ENCODE measurements around the gene EPHA4.
"Not testable (repeated sequence)": the region's sequence is repeated elsewhere in the genome, so short reads cannot be mapped to it uniquely, and the experiment has no call there.

Gene EPHA4

DNA sequence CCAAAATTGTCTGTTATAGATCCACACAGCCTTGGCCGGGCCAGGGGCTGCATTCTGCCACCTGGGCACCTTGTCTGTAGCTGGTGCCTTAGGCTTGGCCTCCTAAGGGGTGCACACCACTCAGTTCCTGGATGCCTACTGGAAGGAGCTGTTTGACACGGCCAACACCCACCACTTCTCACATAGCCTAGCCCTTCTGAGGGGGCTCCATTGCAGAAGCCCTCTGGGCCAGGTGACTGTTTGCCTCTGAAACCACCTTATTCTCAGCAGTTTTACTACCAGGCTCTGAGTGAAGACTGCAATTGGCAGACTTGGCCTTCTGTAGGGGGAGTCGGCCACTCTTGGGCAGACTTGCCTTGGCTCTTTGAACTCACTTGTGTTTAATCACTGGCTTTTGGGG, 39.5 kb downstream of the EPHA4 start:
- DNase-seq = no peak

DNA sequence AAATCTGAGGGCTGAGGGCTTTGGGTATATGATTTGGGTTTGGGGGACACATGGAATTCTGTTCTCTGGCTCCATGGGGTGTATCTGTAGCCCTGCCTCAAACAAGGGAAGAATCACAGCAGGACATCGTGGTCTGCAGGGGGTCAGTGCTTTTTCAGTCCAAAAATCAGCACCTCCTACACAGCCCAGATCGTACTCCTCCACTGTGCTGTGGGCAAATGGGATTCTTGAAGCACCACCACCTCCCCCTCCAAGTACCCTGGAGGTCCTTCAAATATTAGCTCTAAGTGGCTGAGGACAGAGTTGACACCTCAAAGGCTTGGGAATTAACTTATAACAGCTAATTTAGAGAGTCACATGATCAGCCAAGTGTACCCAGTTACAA, 41.5 kb downstream of the EPHA4 start:
- DNase-seq = no peak

DNA sequence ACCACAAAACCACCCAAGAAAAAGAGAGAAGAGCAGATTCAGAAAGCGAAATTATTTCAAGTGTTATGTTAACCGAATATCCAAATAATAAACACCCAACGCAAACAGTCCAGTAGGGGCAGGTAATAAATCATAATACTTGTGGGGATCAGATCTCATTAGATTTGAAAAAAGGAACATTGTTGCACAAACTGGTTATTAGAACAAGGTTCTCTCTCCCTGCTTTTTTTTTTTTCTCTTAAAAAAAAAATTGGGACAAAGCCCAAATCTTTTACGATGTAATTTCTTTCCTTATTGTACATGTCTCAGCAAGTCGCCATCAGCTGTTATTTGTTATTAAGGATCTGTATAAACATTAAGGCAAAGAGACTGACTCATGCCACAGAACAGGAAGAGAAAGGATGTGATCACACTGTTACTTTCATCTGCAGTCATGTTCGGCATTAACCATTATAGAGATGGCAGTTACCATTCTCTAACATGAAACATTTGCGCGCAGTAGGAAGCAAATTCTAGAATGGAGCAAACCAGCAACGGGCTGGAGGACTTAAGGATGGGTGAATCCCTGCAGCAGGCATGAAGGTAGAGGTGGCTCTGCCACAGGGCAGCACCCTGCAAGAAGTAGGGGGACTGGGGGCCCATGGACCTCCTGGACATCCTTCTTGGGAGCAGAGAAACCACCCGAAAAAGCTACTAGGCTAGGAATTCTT, 42.0 kb downstream of the EPHA4 start:
- no peak for DNase-seq

DNA sequence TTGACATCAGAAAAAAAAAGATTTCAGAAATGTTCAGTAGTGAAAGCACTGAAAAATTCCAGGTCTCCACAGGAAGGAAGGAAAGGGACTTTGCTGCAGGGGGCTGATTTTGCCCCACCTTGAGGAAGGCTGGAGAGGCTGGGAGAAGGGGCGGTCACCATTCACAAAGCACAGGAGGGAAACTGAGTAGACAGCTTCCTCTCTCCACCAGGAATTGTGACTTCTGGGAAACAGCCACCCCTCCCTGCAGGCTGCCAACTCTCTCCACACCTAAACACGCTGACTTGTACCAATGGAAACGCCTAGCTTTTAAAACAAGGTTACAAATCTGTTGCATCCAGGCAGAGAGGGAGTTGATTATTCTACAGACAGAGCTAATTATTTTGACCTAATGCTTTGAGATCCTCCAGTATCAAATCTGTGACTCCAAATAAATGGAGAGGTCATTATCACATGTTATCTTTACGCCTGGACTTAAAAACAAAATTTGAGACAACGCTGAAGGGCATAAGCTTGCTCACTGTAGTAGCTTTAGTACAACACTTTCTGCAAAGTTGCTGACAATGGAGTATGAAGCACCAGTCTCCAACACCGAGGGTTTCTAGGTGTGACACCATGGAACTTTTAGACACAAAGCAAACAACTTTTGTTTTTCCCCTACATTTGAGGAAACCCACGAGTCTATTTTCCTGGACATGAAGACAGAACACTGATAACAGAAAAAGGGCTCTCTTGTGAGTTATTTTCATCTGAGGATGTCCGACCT, 42.7 kb downstream of the EPHA4 start:
- DNase-seq = no peak

DNA sequence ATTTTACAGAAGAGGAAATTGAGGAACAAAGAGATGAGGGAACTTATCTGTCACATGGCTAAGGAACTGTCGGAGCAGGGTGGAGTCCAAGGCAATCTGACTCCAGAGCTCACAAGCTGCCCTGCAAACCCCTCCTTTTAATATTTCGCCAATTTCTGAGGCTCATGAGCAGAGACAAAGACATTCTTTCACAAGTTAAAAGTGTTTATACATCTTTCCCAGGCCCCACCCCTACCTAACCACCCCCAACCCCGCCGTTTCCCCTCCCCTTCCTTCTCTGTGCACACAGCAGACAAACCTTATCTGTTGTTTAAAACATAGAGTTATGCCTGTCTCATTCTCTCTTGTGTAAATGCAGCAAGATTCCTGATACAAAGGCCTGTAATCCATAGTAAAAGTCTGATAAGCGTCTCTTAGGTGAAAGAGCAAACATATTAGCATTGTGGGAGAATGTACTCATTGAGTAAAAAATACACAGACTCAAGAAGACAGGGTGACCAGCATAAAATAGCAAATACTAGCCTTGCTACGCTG, 44.3 kb downstream of the EPHA4 start:
- peak in 1 of 4 experiments; percentile 12 for DNase-seq

DNA sequence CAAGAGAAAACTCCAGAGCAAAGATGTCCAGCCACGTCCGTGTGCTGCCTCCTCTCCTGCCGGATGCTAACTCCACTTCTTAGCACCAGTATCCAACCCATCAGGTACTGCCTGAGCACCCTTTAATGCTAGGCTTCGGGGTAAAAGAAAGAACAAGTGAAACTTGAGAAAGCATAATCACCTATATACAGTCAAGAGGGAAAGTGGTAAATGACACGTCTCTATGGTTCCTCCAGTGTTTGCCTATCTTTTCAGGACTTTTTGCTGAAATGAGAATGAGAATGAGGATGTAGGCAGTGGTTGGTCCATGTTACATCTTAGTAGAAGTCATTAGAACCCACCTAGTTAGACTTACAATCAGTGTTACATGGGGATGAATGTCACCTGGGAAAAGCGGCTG, 47.9 kb downstream of the EPHA4 start:
- DNase-seq = no peak

DNA sequence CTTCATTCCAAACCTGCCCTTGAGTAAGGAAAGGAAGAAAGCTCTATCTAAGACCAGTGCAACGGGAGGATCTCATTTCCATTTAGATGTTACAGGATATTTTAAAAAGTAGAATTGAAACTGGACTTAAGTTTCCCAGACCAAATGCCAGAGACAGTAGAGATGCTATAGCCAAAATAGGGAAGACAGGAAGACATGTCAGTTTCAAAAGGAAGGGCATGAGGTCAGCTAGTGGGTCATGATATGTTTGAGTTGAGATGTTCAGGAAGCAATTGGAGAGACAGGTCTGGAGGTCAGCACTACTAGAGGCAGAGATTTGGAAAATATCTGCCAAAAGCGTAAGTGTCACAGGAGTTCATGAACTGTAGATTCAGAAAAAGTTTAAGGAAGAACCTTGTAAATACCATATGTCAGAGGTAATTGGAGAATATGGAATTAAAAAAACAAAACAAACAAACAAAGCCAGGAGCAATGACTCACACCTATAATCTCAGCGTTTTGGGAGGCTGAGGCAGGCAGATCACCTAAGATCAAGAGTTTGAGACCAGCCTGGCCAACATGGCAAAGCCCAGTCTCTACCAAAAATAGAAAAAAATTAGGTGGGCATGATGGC, 50.8 kb downstream of the EPHA4 start:
- no peak for DNase-seq

- no peak for DNase-seq
Observed at GRCh38 chr2:221518935-221519625, 53.0 kb downstream of the EPHA4 start.

DNA sequence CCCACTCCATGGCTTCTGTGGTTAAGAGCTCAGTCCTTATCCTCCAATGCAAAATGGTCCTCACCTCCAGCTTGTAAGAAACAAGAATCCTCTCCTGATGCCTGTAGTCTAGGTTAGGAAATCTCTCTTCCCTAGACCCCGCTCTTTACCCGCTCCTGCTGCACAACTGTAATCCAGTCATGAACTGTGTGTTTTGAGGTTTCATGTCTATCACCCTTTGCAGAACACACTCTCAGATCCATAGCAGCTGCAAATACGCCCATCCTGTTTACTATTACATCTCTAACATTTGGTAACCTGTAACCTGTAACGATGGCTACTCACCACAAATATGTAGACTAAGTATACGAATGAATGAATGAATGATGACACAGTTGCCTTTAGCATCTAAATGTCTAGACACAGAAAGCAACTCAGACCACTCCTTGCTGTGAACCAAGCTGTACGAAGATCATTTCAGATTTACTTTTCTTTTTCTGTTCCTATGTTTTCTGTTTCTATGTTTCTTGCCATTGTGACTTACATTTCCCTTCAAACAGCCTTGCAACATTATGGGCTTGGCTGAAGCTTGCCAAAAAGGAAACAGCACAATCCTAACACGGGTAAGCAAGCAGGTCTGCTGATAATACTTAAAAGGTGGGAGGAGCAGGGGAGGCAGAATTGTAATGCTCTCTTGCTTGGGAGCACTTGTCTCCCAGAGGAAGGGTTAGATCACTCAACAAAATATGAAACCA, 53.7 kb downstream of the EPHA4 start:
- DNase-seq = peak in 1 of 4 experiments; percentile 4

DNA sequence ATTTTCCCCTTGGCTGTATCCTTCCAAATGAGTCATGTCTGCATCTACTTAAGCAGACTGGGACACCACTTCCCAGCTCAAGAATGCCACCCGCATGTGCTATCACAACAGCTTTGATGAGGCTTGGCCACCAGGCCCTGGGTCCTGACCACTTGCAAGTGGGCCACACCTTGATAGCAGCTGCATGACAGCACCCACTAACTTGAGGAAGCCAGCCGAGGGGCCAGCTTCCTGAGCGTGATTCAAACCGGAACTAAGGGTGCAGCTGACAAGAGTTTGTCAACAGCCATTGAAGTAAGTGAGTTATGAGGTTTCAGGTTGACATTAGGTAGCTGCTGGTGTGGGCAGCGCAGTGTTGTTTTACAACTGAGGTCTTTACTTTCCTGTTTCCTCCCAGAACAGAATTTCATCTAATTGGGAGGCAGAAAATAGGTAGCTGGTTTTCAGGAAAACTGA, 54.4 kb downstream of the EPHA4 start:
- DNase-seq = peak; percentile 2 to 57 (median 32)

DNA sequence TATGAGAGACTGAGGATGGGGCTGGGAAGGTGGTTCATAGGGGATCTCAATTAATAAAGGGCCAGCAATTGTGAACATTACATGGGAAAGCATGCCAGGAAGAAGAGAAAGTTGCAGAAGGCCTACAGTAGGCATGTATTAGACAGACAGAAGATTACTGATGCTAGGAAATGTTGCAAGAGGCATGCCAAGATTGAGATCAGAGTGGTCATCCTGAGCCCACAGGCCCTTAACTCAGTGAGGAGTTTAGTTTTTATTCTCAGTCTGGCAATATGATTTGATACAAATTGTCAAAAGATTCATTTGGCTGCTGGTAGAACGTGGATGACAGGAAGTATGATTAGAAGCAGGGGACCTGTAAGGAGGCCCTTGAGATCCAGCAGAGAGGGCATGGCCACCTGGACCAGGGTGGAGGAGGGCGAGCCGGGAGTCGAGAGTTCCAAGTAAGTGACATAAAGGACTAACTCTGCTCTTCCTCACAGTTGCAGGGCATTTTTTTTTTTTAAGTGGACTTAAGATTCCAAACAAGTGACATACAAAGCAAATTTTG, 54.9 kb downstream of the EPHA4 start:
- DNase-seq = no peak

GRCh38 chr2:221515864-221516263, 56.2 kb downstream of the EPHA4 start:
- no peak for DNase-seq

- no peak for DNase-seq
Observed at GRCh38 chr2:221514305-221515040, 57.6 kb downstream of the EPHA4 start.

DNA sequence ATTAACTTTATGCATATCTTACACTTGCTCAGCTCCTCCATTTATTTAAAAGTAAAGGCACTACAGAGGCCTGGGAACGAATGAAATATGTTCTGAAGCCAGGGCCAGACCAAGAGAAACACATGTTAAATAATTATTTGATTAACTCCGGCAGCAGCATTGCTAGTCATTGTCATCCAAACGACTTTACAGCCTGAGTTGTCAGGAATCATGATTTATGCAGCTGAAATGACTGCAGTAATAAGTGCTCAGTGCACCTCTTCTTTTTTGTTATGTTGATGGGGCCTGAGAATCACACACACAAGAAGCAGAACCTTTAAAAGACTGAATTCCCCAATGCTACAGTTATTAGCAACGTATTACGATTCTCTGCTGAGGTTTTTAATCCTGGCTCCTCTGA, 58.9 kb downstream of the EPHA4 start:
- no peak for DNase-seq

DNA sequence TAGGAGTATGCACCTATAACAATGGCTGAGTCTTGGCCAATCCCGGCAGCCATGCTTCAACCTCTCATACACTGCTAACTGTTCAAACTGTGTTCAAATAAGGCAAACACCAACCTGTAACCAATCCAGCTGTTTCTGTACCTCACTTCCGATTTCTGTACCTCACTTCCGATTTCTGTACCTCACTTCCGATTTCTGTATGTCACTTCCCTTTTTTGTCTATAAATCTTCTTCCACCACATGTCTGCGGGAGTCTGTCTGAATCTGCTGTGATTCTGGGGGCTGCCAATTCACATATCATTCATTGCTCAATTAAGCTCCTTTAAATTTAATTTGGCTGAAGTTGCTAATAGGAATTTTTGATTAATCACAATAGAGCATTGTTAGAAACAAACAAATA, 60.8 kb downstream of the EPHA4 start:
- not testable (repeated sequence) for DNase-seq

DNA sequence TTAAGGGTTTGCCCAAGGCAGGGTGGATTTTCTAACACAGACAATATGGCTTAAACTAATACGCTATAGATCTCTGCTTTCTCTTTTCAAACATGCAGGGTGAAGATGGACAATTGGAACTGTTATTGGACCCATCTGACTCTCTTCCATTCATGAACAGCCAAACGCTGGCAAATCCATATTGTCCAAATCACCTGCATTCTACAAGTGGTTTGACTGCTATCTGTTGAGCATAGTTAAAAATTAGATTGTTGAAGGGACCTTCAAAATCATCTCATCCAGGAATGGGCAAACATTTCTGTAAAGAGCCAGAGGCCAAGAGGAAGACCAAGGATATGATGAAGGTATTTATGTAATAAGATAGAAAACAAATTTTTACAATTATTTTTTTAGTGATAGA, 65.6 kb downstream of the EPHA4 start:
- DNase-seq = no peak

DNA sequence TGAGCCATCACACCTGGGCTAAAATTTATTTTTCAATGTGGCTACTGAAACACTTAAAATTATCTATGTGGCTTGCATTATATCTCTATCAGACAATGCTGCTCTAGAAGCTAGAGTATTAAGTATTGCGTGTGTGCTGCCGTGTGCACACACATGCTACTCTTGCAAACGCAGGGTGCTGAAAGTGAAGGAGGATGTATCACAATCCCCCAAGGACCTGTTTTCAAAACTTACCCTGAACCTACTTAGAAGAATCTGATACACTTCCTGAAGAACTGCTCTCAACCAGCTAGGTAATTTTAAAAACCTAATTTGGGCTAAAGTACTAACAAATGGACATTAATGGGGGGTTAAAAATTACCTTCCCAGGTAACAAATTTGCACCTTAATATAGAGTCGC, 66.5 kb downstream of the EPHA4 start:
- no peak for DNase-seq

DNA sequence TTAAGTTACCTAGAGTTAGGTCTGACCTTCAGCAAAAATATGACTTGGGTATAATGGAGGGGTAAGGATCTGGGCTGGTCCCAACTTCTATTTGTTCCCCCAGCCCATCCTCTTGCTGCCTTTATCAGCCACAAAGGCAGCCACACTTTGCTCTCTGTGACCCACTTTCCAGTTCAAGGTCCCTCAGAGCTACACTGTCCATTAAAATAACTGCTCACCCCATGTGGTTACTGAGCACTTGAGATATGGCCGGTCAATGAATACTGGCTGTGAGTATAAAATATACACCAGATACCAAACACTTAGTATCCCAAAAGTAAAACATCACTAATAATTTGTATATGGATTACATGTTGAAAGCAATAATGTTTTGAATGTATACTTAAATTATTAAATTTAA, 67.2 kb downstream of the EPHA4 start:
- no peak for DNase-seq

- DNase-seq = no peak
Observed at GRCh38 chr2:221503965-221504364, 68.1 kb downstream of the EPHA4 start.

- DNase-seq = no peak
Observed at GRCh38 chr2:221502270-221503010, 69.7 kb downstream of the EPHA4 start.

- DNase-seq = no peak
Observed at GRCh38 chr2:221501883-221502269, 70.2 kb downstream of the EPHA4 start.

All from activated CD4-positive, CD25-positive, alpha-beta regulatory T cell (primary cell).